Measurements from ENCODE around the gene PPARD. TPM values are rescaled to one million over a fixed set of nuclear protein-coding genes. Genes with fewer than 3 reads are reported as not detected.

PPARD gene
- total RNA-seq, 1 experiment from 2014 or later, result 38.4 TPM

DNA sequence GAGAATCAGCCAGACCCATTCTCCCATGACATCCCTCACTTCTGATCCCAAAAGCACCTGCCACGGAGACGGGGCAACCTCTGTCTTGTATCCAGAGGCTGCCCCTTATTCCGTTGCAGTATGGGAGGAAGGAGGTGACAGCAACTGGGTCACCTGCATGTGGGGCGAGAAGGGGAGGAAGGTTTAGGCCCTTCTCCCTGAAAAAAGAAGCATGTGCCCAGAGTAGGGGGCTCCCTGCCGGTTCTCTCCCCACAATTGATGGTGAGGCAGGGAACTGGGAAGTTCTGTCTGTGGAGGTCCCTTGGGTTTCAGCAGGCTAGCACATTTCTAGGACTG lies 60.5 kb downstream of the PPARD start:
- no peak for ATAC-seq
- peaks cover 30 to 62% of the 10 kb centered on the region in 2 experiments for H3K4me1 ChIP-seq (ENCODE audit: control insufficient read depth in 1 of 2, insufficient read depth in 2 of 2, low read length in 2 of 2)
- TF ChIP-seq, protein P1, sequence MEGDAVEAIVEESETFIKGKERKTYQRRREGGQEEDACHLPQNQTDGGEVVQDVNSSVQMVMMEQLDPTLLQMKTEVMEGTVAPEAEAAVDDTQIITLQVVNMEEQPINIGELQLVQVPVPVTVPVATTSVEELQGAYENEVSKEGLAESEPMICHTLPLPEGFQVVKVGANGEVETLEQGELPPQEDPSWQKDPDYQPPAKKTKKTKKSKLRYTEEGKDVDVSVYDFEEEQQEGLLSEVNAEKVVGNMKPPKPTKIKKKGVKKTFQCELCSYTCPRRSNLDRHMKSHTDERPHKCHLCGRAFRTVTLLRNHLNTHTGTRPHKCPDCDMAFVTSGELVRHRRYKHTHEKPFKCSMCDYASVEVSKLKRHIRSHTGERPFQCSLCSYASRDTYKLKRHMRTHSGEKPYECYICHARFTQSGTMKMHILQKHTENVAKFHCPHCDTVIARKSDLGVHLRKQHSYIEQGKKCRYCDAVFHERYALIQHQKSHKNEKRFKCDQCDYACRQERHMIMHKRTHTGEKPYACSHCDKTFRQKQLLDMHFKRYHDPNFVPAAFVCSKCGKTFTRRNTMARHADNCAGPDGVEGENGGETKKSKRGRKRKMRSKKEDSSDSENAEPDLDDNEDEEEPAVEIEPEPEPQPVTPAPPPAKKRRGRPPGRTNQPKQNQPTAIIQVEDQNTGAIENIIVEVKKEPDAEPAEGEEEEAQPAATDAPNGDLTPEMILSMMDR (IDR thresholded peaks at IDR 0.05 in 2 of 3, conservative IDR thresholded peaks at IDR 0.05 in 1 of 3; ENCODE audit: borderline replicate concordance in 1 of 3, insufficient read depth in 1 of 3, low read depth in 2 of 3, low read length in 2 of 3), result no peak
- TF ChIP-seq, protein P2, sequence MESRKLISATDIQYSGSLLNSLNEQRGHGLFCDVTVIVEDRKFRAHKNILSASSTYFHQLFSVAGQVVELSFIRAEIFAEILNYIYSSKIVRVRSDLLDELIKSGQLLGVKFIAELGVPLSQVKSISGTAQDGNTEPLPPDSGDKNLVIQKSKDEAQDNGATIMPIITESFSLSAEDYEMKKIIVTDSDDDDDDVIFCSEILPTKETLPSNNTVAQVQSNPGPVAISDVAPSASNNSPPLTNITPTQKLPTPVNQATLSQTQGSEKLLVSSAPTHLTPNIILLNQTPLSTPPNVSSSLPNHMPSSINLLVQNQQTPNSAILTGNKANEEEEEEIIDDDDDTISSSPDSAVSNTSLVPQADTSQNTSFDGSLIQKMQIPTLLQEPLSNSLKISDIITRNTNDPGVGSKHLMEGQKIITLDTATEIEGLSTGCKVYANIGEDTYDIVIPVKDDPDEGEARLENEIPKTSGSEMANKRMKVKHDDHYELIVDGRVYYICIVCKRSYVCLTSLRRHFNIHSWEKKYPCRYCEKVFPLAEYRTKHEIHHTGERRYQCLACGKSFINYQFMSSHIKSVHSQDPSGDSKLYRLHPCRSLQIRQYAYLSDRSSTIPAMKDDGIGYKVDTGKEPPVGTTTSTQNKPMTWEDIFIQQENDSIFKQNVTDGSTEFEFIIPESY (IDR thresholded peaks at IDR 0.05; ENCODE audit: extremely low read depth, insufficient replicate concordance, low read length), result no peak
- no peak for TF ChIP-seq FOSL1 (IDR thresholded peaks at IDR 0.05; ENCODE audit: low read depth)
- TF ChIP-seq CBX3 (IDR thresholded peaks at IDR 0.05; ENCODE audit: low read depth), result no peak
- no peak for TF ChIP-seq EZH2 (IDR thresholded peaks at IDR 0.05)
- TF ChIP-seq TCF7L2 (IDR thresholded peaks at IDR 0.05; ENCODE audit: borderline replicate concordance, extremely low read depth, insufficient read depth, insufficient read length), result no peak
- TF ChIP-seq POLR2A (IDR thresholded peaks at IDR 0.05; ENCODE audit: borderline replicate concordance, extremely low read depth, insufficient read depth, insufficient read length), result no peak
- no peak for TF ChIP-seq YY1 (IDR thresholded peaks at IDR 0.05; ENCODE audit: extremely low read depth, insufficient replicate concordance, low read depth, low read length)
- no peak for TF ChIP-seq EGR1 (IDR thresholded peaks at IDR 0.05; ENCODE audit: low read depth)
- no peak for TF ChIP-seq JUND (IDR thresholded peaks at IDR 0.05)
- TF ChIP-seq, protein P3, sequence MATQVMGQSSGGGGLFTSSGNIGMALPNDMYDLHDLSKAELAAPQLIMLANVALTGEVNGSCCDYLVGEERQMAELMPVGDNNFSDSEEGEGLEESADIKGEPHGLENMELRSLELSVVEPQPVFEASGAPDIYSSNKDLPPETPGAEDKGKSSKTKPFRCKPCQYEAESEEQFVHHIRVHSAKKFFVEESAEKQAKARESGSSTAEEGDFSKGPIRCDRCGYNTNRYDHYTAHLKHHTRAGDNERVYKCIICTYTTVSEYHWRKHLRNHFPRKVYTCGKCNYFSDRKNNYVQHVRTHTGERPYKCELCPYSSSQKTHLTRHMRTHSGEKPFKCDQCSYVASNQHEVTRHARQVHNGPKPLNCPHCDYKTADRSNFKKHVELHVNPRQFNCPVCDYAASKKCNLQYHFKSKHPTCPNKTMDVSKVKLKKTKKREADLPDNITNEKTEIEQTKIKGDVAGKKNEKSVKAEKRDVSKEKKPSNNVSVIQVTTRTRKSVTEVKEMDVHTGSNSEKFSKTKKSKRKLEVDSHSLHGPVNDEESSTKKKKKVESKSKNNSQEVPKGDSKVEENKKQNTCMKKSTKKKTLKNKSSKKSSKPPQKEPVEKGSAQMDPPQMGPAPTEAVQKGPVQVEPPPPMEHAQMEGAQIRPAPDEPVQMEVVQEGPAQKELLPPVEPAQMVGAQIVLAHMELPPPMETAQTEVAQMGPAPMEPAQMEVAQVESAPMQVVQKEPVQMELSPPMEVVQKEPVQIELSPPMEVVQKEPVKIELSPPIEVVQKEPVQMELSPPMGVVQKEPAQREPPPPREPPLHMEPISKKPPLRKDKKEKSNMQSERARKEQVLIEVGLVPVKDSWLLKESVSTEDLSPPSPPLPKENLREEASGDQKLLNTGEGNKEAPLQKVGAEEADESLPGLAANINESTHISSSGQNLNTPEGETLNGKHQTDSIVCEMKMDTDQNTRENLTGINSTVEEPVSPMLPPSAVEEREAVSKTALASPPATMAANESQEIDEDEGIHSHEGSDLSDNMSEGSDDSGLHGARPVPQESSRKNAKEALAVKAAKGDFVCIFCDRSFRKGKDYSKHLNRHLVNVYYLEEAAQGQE (IDR thresholded peaks at IDR 0.05; ENCODE audit: low read depth), result no peak
- no peak for TF ChIP-seq EZH2phosphoT487 (IDR thresholded peaks at IDR 0.05; ENCODE audit: borderline replicate concordance)
- TF ChIP-seq ELF1 (IDR thresholded peaks at IDR 0.05; ENCODE audit: borderline replicate concordance, low read depth), result no peak
- TF ChIP-seq, protein P4, sequence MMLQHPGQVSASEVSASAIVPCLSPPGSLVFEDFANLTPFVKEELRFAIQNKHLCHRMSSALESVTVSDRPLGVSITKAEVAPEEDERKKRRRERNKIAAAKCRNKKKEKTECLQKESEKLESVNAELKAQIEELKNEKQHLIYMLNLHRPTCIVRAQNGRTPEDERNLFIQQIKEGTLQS (IDR thresholded peaks at IDR 0.05), result no peak
- TF ChIP-seq CEBPB (IDR thresholded peaks at IDR 0.05; ENCODE audit: low read depth), result no peak
- no peak for TF ChIP-seq SIN3A (IDR thresholded peaks at IDR 0.05; ENCODE audit: low read depth)
- TF ChIP-seq ZFX (IDR thresholded peaks at IDR 0.05), result no peak
- TF ChIP-seq RAD21 (IDR thresholded peaks at IDR 0.05; ENCODE audit: low read depth), result no peak
- H2AFZ ChIP-seq (ENCODE audit: low read depth, low read length, poor library complexity, severe bottlenecking), result no peak overlapping the region
- H3K9me3 ChIP-seq (ENCODE audit: control insufficient read depth in 1 of 2, insufficient read depth in 1 of 2, low read depth in 1 of 2, low read length in 2 of 2), result no peaks in the 10 kb centered on the region
- DNase-seq (ENCODE audit: low read depth, low spot score), result no peak
- CTCF ChIA-PET, result no interaction called here
- intact Hi-C loops (cut with micrococcal nuclease), result loop anchor here (5.0 kb wide), 1 partner anchor 61 kb away; the partner anchor contains the start of gene PPARD
- RAD21 ChIA-PET (ENCODE audit: low non-redundant PET in 1 of 2, low total read pairs in 2 of 2, uncharacterized antibody in 2 of 2, unreplicated experiment in 2 of 2), result no interaction called here
- no peaks in the 10 kb centered on the region for H4K20me1 ChIP-seq (ENCODE audit: insufficient read depth)
- peaks cover 15% of the 10 kb centered on the region; the same call in 1 of the 2 replicates for H3K79me2 ChIP-seq (ENCODE audit: insufficient read depth, low read length)
- no peaks in the 10 kb centered on the region for H3K36me3 ChIP-seq (ENCODE audit: control insufficient read depth in 1 of 2, insufficient read depth in 2 of 2, low read length in 2 of 2)
- peak overlapping the region; percentile 67 for H3K4me2 ChIP-seq (ENCODE audit: low read length)
- H3K4me3 ChIP-seq (replicated peaks in 1 of 2; ENCODE audit: low read depth in 1 of 2, low read length in 2 of 2), result no peak overlapping the region
- POLR2A ChIA-PET, result no interaction called here
- no peak overlapping the region for H3K27ac ChIP-seq (ENCODE audit: low read depth, low read length)
- no peaks in the 10 kb centered on the region for H3K9me2 ChIP-seq (ENCODE audit: insufficient read depth)
- H3K27me3 ChIP-seq (ENCODE audit: insufficient read depth, low read length), result no peaks in the 10 kb centered on the region
- no TSS peak for BruUV-seq (replicated peaks)
- H3K9ac ChIP-seq (ENCODE audit: low read length), result peak overlapping the region; percentile 53
